ENCODE measurements around the gene AOPEP.

GRCh38 chr9:94961870-94962269 lies 235.4 kb downstream of the AOPEP start:
- TF ChIP-seq CTCF (IDR thresholded peaks at IDR 0.05; ENCODE audit: low read length) (no peak), EZH2 (optimal IDR thresholded peaks at IDR 0.05; ENCODE audit: low read depth, low read length) (no peak), EZH2phosphoT487 (IDR thresholded peaks at IDR 0.05; ENCODE audit: low read length) (no peak)

All from MM.1S (cell line).